GM21526 (cell line): ENCODE measurements around the gene LTA4H.

Experiments used
- ATAC-seq: cut with Tn5 transposase; IDR thresholded peaks from one replicate; pipeline ENCODE4 v1.9.1; 2021; ENCODE audit warnings: moderate library complexity; ENCODE audit not compliant: unreplicated experiment, low FRiP score

Gene LTA4H

DNA sequence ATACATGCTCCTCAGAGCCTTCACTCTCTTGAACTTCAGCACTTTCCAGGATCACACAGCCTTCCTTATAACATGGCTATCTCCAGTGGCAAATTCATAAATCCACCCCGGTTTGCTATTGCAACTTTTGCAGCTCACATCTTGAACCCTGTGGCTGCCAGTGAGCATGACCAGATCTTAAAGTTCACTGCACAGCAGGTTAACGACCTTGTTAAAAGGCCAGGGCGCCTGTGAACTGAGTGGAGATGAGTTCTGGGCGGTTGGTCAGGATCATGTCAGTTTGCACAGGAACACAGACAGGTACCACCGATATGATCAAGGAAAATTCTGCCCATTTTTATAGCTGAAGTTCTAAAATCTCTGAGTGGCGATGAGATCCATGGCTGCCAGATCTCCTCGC lies 24.7 kb upstream of the LTA4H start:
- no peak for ATAC-seq

DNA sequence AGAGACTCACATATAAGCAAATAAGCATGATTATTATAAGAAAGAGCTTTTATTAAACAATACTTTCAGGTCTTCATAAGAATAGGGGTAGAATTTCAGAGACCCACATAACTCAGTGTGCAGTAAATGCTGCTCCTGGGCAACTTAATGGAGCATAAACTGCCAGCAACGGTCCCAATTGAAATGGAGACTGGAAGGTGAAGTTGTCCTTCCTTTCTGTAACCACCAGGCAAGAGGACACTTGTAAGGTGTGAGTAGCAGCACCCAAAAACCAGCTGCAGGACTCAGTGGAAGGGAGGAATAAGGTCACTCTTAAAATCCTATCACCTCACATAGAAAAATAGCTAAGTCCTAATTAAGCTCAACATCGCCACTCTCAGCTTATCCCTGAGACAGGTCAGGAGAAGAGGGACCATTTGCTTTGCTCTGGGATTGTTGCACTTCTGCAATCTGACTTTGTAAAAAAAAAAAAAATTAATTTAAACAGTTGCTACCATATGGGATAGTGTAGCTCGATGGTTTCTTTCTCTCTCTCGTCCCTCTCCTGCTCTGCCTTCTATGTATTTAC lies 22.7 kb upstream of the LTA4H start:
- ATAC-seq, result no peak

DNA sequence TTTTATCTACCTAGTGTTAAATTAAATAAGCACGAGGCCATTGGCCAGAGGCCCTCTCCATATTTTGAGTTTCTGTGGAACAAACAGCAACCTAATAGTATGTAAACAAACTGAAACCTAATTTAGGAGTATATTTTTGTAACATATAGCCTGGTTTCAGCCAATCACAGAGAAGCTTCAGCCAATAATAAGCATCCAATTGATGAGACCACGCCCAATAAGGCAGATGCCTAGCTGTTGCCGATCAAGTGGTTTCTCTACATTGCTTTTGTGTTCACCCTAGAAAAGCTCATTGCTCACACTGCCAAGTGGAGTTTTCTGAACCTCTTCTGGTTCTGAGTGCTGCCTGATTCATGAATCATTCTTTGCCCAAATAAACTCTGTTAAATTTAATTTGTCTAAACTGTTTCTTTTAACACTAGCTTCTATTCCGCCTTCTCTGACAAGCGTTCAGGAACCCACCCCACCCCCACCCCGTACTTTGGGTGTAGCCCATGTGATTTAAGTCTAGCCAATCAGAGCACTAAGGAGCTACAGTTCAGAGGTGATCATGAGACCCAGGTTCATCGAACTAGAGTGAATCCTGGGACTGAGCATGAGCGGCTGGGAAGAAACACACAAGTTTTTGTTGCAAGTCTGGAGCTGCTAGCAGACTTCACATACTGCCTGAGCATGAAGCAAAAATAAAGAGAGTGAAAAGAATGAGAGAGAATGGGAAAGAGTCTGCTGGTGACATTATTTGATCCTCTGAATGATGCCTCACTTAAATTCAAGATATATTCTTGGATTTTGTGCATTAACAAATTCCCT lies 21.5 kb upstream of the LTA4H start:
- no peak for ATAC-seq

DNA sequence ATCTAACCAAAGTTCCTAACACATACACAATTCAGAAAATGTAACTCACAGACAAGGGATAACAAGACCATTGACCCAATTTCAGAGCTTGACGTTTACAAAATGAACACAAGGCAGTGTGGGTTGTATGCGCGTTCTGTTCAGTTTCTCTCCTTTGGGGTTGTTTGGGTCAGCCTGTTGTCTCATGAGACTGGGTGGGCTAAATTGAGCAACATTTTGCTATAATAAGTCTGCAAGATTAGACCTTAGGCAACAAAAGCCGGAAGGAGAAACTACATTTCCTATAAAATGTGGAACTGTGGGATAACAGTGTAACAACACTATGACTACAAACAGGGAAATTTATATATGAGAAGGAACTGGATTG lies 18.8 kb upstream of the LTA4H start:
- ATAC-seq, result no peak

DNA sequence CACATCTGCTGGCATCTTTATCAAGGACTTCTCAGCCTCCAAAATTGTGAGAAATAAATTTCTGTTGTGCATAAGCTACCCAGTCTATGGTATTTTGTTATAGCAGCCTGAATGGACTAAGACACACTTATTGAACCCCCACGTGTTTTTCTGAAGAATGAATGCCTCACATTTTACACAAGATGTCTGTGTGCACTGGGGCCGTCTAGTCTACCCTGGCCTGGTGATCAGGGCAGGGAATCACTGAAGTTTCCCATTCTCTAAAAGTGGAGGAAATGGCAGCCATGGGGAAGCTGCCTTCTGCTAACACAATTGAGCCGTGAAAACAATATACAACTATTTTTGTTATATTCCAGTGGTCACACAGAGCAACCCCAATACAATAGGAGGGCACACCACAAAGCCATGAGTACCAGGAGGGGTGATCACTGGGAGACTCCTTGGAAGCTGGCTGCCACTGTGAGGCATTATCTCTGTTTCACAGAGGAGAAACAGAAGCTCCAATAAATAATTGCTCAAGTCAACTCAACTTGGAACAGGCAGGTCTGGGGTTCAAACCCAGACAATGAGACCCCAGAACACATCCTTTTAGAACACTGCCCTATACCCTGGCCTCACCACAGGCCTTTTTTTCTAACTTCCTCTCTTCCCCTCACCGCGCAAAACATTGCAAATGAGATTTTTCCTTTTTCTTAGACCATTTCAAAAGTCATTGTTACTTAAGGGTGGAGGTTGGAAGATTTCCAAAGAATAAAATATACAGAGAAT lies 18.3 kb upstream of the LTA4H start:
- no peak for ATAC-seq

DNA sequence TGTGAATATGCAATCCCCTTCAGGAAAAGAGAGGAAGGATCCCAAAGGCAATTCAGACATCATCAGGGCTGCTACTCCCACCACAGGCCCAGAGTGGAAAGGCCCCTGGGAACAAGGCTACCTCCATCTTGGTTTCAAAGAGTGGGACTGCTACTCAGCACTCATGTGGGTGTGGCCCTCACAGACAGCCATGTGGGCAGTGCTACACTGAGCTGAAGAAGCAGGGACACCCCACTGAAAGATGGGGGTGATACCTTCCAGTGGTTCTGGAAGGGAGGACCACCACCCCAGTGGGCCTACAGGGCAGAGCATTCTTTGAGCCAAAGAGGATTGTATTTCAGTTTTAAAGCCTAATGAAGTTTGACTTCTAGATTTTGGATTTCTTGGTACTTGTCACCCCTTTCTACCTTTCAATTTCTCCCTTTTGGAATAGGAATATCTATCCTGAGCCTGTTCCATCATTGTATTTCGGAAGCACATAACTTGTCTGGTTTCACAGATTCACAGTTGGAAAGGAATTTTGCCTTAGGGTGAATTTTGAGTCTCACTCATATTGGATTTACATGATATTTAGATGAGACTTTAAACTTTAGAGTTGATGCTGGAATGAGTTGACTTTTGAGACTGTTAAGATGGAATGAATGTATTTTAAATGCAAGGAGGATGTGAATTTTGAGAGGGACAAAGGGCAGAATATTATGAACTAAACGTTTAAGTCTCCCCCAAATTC lies 16.5 kb upstream of the LTA4H start:
- ATAC-seq, result no peak

DNA sequence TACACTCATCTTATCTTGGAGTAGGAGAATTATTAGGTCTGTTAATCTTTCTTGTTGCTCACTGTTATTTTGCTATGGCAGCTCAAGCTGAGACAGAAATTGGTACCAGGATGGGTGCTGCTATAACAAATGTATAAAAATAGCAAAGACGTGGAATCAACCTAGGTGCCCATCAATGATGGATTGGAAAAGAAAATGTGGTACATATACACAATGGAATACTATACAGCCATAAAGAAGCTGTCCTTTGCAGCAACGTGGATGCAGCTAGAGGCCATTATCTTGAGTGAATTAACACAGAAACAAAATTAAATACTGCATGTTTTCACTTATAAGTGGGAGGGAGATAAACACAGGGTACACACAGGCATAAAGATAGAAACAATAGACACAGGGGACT lies 14.8 kb upstream of the LTA4H start:
- ATAC-seq, result no peak

DNA sequence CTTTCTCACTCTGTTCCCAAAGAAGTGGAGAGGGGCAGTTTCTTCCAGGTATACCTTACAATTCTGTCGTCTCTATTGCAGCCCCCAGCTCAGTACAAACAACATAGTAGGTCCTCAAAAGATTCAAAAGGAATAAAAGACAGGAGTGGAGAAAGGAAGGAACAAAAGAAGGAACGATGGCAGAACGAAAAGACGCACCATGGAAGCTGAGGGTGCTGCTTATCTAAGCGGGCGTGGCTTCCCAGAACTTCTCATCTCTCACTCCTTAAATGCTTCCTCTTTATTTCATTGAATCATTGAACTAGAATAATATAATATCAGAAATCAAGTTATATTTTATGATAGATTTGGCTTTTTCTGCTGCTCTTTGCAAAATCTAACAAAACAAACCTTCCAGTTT lies 13.7 kb upstream of the LTA4H start:
- no peak for ATAC-seq

DNA sequence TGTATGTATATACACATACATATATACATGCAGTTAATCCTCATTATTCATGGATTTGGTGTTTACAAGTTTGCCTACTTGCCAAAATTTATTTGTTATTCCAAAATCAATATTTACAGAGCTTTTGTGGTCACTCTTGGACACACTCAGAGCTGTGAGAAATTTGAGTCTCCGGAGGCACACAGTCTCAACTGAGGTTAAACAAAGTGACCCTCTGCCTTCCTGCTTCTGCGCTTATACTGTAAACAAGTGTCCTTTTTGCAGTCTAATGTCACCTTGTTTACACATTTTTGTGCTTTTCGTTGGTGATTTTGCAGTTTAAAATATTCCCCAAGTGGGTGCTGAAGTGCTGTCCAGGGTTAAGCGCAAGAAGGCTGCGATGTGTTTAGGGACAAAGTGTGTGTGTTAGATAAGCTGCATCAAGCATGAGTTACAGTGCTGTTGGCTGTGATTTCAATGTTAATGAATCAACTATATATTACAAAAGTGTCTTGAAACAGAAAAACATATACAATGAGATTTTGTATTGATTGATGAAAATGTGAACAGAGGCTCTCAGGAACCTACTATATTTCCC lies 13.1 kb upstream of the LTA4H start:
- ATAC-seq, result no peak

DNA sequence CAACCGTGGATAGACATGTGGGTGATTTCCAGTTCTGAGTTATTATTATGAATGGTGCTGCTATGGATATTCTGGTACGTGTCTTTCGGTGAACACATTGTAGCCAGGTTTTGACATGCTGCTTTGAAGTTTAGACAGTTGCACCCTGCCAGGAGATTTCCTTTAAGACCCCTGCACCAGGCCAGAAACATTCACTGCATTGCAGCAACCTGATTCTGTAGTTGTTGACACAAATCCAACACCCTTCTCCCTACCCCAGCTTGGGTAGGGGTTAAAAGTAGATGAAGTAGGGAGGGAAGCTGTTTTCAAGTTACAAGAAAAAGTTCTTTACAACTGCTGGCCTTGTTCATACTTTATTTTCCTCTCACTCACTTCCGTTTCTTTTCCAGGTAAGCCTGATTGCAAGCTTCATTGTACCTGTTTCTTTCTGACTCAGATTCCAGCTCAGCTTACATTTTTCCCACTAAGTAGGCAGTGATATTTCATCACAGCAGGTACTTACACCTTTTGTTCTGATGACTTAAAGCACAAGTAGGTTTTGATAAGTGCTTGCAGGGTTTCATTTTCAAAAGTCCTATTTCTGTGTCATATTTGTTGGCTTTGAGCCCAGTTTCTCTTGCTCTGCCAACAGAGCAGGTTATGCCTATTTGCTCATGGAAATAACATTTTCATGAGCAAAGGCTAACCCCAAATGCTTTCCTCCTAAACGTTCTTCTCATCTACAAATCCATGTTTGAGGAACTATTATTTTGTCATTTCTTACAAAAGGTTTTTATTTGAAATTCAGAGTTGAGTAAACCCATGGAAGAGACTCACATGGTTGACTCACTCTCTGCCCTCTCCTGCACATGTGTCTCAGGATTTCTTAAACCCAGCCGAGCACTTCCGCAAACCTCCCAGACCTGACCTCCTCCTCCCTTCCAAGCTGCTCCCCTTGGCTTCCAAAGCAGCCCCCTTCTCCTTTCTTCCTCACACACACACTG lies 12.1 kb upstream of the LTA4H start:
- no peak for ATAC-seq

DNA sequence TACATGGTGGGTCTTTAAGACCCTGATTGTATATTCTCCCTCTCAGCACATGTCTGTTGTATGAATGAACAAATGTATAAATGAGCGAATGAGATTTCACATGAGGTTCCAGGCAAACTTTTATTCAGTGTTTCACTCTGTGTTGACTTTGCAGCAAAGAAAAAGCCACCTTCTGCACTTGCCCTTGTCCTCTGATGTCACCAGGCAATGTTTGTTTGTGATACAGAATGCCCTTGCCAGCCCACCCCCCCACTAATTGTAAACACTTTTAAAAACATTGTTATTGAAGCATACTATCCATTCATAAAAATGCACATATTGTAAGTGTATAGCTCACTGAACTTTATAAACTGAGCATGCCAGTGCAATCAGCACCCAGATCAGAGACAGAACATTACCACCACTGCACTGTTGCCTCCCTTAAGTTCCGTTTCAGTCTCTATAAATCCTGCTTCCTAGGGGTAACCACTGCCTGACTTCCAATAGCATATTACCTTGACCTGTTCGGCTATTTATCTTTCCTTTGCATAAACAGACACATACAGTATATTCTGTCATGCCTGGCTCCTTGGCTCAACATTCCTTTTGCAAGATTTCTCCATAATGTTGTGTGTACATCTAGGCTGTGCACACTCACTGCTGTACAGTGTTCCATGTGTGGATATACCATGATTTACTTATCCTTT lies 11.3 kb upstream of the LTA4H start:
- no peak for ATAC-seq

DNA sequence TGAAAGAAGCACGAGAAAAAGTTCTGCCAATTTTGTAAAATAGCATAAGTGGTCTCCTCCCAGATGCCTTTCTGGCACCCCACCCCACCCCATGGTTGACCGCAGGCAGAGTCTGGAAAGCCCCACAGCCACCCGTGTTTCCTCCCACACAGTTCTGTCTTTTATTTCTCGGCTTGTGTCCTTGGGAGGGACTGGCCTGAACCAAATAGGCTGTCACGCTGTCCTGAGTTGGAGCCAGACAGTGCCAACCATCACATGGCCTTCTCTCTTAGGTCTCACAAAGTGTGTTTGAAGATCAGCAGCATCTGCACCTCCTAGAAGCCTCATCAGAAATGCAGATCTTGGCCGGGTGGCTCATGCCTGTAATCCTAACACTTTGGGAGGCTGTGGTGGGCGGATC lies 10.2 kb upstream of the LTA4H start:
- ATAC-seq, result no peak

DNA sequence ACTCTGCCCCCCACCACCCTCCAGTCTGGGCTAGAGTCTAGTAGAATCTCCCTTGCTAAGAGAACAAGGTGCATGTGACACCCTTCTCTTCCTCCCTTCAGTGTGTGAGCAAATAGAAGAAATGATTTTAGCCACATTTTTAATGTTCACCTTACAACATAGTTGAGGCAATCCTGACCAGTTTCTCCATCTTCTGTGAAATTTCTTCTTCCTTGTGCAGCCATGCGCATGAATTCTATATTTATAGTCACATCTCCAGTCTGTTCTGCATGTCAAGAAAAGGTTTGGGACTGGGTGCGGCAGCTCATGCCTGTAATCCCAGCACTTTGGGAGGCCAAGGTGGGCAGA lies 9.5 kb upstream of the LTA4H start:
- ATAC-seq, result no peak

DNA sequence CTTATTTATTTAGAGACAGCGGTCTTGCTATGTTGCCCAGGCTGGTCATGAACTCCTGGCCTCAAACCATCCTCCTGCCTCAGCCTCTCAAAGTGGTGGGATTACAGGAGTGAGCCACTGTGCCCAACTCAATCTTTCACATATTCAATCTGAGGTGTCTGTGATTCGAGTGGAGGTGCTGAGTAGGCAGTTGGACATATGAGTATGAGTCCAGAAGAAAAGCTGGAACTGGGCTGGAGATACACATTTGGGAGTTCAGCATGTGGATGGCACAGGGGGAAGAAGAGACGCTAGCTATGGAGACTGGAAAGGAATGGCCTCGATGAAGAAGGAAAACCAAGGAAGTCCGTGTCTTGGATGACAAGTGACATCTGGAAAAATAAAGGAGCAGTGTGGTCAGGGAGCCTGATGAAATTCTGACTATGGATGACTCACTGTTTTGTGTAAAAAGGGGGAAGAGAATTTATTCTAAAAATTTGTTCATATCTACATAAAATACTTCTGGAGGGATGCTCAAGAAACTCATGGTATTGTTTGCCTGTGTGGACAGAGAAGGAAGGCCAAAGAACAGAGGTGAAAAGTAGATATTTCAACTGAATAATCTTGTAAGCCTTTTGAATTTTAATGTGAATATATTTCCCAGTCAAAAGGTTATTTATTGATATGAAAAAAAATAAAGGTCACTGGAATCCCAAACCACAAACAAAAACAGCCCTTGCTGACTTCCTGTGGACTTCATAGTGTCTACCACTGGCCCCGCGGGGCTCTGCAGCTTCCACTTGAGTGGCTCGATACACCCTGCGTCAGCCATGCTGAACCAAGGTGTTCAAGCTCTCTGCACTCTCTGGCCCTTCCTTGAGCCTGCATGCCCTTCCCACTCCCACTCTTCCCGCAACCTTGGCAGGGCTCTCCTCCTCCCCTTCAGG lies 8.9 kb upstream of the LTA4H start:
- no peak for ATAC-seq

DNA sequence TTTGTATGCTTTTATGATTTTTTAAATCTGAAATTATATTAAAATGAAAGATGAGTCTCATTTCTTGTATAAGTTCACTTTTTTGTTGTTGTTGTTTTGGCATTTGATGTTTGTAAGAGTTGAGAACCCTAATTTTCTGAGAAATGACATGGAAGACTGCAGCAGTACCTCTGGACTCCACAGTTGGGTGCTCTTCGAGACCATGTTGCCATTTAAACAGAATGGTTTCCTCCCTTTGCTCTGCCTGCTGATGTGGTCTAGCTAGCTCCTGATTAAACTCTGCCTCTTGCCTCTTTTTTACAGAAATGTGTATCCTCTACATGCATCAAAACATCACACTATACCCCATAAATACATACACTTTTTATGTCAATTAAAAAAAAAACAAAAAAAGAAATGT lies 5.8 kb upstream of the LTA4H start:
- no peak for ATAC-seq

DNA sequence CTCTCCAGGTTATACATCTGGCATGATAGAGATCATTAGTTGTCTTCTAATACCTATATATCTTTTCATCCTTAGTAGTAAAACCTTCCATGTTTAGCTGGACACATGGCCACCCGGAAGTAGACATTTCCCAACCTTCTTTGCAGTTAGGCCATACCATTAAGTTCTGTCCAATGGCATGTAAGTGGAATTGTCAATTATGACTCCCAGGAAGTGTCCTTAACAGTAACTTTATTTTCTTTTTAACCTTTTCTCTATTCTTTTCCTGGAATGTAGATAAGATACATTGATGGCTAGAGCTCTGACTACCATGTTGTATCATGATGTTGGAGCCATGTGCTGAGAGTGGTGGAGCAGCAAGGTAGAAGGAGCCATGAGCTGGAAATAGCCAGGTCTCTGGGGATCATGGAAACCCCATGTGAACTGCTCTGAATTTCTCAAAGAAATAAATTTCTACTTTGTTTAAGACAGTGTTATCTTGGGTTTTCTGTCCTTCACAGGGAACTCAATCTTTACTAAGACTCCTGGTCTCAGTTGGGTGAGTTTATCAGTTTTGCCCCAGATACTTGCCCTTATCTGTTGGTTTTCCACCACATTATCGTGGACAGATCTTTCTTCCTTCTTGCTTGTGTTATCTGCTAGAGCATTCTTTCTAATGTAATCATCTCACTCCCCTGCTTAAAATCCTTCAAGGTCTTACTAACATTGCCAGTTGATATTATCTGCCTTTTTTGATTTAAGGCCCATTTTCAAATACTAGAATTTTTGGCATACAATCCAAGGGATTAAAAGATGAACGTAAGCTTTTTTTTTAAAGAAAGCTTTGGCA lies 5.1 kb upstream of the LTA4H start:
- ATAC-seq, result no peak

DNA sequence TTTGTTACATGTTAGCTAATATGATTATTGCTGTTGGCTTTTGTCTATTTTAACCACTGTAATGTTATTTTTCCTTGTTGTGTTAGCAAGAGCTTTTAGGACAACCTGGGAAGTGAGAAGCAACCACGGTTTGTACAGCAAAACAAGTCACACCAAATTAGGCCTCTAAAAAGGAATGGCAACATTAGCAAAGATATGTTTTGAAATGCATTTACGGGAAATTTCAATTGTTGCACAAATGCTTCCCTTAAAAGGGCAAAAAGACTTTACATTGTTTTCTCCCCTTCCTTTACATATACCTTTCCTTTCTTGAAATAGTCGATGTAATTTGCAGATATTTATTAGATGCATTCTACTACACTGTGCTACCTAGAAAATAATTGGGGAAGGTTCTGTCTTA lies 4.1 kb upstream of the LTA4H start:
- no peak for ATAC-seq
